Urothelium cell line (cell line): ENCODE results near the gene NEUROG1.

Source experiments
- DNase-seq: peaks from one replicate; pipeline ENCODE4 v3.0.0; 2011; ENCODE audit warnings: low spot score, mixed read lengths
- FAIRE-seq: peaks from 2 replicates; lab custom pipeline; 2011; peaks lifted over from hg19 to GRCh38; lab: Jason Lieb, UNC

Gene NEUROG1

GRCh38 chr5:135535820-135536801 is at the start of gene NEUROG1:
NEUROG1 (minus strand) TSS chr5:135535964; CDS start chr5:135535690, 274 bp downstream.
- no peak for FAIRE-seq
- DNase-seq: peak; percentile 54

GRCh38 chr5:135584918-135585317 is 49.2 kb upstream of the NEUROG1 start:
- FAIRE-seq (no peak), DNase-seq (no peak)

- DNase-seq (no peak), FAIRE-seq (no peak)
Measured at GRCh38 chr5:135584276-135584675, 48.5 kb upstream of the NEUROG1 start.

- no peak for DNase-seq
- FAIRE-seq: no peak
Measured at GRCh38 chr5:135582099-135582781, 46.5 kb upstream of the NEUROG1 start.

GRCh38 chr5:135578685-135579341 is 43.0 kb upstream of the NEUROG1 start, which contains the start of gene CXCL14:
CXCL14 (minus strand) TSS chr5:135578991; CDS start chr5:135578778, 213 bp downstream.
- DNase-seq (peak; percentile 76), FAIRE-seq (peak; percentile 27)

GRCh38 chr5:135578305-135578684 is 42.5 kb upstream of the NEUROG1 start:
- DNase-seq (no peak), FAIRE-seq (no peak)

- FAIRE-seq (no peak), DNase-seq (no peak)
Measured at GRCh38 chr5:135577421-135577820, 41.7 kb upstream of the NEUROG1 start.

GRCh38 chr5:135576075-135576599 is 40.4 kb upstream of the NEUROG1 start:
- FAIRE-seq (no peak), DNase-seq (no peak)

GRCh38 chr5:135574493-135574892 is 38.7 kb upstream of the NEUROG1 start:
- FAIRE-seq: no peak
- no peak for DNase-seq

- FAIRE-seq (no peak), DNase-seq (no peak)
Measured at GRCh38 chr5:135571902-135572301, 36.1 kb upstream of the NEUROG1 start.

GRCh38 chr5:135571066-135571609 is 35.4 kb upstream of the NEUROG1 start:
- DNase-seq (no peak), FAIRE-seq (no peak)

GRCh38 chr5:135570453-135570764 is 34.6 kb upstream of the NEUROG1 start:
- FAIRE-seq: no peak

GRCh38 chr5:135569755-135570452 is 34.1 kb upstream of the NEUROG1 start:
- DNase-seq (peak; percentile 62), FAIRE-seq (peak; percentile 20)

More at GRCh38 chr5:135570453-135570764, 34.6 kb upstream of the NEUROG1 start:
- DNase-seq: no peak

- no peak for FAIRE-seq
- no peak for DNase-seq
Measured at GRCh38 chr5:135568923-135569360, 33.2 kb upstream of the NEUROG1 start.

- no peak for FAIRE-seq
Measured at GRCh38 chr5:135568246-135568645, 32.5 kb upstream of the NEUROG1 start.

GRCh38 chr5:135567661-135568060 is 31.9 kb upstream of the NEUROG1 start:
- FAIRE-seq (no peak), DNase-seq (no peak)

More at GRCh38 chr5:135568246-135568645, 32.5 kb upstream of the NEUROG1 start:
- DNase-seq: no peak

GRCh38 chr5:135566422-135567400 is 30.9 kb upstream of the NEUROG1 start:
- FAIRE-seq (no peak), DNase-seq (no peak)

- DNase-seq: peak; percentile 68
- peak; percentile 74 for FAIRE-seq
Measured at GRCh38 chr5:135565725-135566421, 30.1 kb upstream of the NEUROG1 start.
